ENCODE data around the gene IFNAR1. TPM values are rescaled to one million over a fixed set of nuclear protein-coding genes. Genes with fewer than 3 reads are reported as not detected.
A peak's percentile ranks its signal among the peaks of the same experiment; 100 is the strongest.

IFNAR1 gene
- total RNA-seq, 1 donor from 2014 or later: 30.5 TPM

DNA sequence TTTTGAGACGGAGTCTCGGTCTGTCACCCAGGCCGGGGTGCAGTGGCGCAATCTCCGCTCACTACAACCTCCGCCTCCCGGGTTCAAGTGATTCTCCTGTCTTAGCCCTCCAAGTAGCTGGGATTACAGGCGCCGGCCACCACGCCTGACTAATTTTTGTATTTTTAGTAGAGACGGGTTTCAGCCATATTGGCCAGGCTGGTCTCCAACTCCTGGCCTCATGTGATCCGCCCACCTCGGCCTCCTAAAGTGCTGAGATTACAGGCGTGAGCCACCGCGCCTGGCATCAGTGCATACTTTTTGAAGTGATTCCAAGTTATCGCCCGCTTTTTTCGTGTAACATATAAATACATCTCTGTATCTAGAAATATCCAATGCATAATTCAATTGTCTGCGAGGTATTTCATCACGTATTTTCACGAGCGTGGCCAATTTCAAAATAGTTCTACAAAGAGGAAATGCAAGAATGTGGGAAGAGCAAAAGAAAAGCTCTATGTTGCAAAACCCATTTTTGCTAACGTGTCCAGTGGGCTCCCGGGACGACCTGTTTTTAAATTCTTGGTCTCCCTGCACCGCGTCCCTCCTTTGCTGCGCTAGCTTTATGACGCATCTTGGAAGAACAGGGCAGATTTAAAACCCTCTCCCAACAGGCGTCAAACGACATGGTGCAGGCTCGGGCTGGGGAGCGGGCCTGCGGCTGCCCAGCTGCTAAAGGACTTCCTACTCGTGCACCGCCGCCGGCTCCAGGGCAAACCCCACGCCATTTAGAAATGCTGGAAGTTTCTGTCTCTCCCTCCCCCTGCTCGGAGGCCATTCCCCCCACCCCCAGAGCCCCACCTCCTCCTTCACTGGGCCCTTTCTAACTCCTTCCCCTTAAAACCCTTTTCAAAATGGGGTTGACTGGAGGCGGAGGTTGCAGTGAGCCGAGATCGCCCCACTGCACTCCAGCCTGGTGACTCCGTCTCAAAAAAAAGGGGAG is 77.5 kb downstream of the IFNAR1 start:
- DNase-seq: peak; percentile 81

DNA sequence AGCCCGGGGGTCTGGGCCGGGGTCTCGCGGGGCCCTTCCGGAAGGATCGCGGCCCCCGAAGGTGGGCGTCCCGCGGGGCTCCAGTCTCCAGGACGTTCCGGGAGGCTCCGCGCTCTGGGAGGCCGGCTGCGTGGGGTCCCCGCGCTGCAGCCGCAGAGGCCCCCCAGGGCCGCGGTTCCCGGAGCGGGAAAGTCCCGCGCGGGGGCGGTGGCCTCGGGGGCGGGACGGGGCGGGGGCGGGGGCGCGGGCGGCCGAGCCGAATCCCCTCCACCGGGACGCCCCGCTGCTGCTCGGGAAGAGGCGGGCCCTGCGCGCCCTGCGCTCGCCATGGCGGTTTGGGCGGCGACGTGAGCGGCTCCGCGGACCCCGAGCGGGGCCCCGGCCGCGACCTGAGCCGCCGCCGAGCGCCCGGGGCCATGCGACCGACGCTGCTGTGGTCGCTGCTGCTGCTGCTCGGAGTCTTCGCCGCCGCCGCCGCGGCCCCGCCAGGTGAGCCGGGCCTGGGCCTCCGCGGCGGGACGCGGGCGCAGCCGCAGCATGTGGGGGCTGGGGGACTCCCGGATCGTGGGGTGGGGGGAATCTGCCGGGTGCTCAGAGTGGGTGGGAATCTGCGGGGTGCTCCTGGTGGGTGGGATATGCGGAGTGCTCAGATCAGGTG is 78.5 kb downstream of the IFNAR1 start, which contains the start of gene IFNGR2:
IFNGR2 (plus strand) TSS at position 286 of the 658 bp plus-strand sequence; CDS start at position 417, 131 bp downstream.
- DNase-seq: peak; percentile 68

DNA sequence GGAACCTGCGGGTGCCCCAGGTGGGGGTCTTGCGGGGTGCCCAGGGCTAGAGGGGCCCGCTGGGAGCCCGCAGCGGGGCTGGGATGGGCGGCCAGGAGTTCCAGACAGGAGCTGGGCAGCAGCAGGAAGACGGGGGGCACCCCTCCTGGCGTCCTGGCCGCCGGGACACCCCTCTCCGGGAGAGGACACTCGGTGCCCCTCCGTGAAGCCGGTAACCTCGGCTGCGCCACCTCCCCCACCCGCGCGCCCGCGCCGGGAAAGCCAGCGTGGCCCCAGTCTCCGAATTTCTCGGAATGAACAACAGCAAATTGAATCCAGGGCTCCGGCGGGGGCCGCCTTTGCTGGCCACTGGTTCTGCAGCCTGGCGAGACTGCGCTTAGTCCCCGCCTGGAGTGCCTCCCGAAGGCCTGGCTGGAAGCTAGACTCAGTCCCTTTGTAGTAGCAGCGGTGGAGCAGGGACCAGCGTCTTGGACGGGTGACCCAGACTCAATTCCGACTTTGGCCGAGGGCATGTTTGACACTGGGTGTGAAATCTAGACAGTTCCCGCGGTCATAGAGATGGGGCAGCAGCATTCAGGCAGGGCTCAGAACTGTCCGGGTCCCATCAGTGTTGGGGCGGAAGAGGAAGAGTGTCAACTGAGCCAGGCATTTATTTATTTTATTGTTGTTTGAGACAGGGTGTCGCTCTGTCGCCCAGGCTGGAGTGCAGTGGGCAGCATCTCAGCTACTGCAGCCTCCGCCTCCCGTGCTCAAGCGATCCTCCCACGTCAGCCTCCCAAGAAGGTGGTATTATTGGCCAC is 79.2 kb downstream of the IFNAR1 start:
- peak; percentile 71 for DNase-seq

DNA sequence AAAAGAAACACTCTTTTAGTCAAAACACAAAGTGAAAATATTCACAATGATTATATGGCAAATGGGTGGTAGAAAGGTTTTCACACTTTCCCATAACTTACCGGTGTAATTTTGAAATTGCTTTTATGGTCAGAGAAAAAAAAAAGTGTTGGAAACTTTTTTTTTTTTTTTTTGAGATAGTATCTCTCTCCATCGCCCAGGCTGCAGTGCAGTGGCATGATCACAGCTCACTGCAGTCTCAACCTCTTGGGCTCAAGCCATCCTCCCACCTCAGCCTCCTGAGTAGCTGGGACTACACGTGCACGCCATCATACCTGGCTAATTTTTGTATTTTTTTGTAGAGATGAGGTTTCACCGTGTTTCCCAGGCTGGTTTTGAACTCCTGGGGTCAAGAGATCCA is 81.7 kb downstream of the IFNAR1 start:
- DNase-seq: no peak

Other genes with a start within 250 kb of the IFNAR1 start
- 10.4 TPM for gene IFNAR2, start 95.0 kb upstream of the IFNAR1 start, total RNA-seq
- gene IL10RB, start 58.6 kb upstream of the IFNAR1 start, total RNA-seq: 23.0 TPM
- 42.3 TPM for gene IFNGR2, start 78.4 kb downstream of the IFNAR1 start, total RNA-seq
- gene TMEM50B, start 155.0 kb downstream of the IFNAR1 start, total RNA-seq: 40.6 TPM
- 2.8 TPM for gene DNAJC28, start 166.7 kb downstream of the IFNAR1 start, total RNA-seq
- gene GART, start 217.1 kb downstream of the IFNAR1 start, total RNA-seq: 88.2 TPM
- gene SON, start 218.1 kb downstream of the IFNAR1 start, total RNA-seq: 357 TPM

All from tongue (tissue), 2 donors.